ENCODE results near the gene ZBTB11.
"Not testable (repeated sequence)": the region's sequence is repeated elsewhere in the genome, so short reads cannot be mapped to it uniquely, and the experiment has no call there.

Gene ZBTB11

DNA sequence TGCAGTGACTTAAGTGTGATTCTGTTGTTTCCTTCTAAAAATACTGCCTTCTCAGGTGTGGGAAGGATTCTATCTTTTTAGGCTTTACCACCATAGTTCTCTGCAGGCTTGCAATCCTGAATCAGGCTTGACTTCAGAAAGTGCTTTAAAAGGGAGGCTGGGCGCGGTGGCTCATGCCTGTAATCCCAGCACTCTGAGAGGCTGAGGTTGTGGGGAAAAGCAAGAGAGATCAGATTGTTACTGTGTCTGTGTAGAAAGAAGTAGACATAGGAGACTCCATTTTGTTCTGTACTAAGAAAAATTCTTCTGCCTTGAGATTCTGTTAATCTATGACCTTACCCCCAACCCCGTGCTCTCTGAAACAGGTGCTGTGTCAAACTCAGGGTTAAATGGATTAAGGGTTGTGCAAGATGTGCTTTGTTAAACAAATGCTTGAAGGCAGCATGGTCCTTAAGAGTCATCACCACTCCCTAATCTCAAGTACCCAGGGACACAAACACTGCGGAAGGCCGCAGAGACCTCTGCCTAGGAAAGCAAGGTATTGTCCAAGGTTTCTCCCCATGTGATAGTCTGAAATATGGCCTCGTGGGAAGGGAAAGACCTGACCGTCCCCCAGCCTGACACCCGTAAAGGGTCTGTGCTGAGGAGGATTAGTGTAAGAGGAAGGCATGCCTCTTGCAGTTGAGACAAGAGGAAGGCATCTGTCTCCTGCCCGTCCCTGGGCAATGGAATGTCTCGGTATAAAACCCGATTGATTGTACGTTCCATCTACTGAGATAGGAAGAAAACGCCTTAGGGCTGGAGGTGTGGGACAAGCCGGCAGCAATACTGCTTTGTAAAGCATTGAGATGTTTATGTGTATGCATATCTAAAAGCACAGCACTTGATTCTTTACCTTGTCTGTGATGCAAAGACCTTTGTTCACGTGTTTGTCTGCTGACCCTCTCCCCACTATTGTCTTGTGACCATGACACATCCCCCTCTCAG lies 15.0 kb upstream of the ZBTB11 start:
- DNase-seq, result not testable (repeated sequence)

DNA sequence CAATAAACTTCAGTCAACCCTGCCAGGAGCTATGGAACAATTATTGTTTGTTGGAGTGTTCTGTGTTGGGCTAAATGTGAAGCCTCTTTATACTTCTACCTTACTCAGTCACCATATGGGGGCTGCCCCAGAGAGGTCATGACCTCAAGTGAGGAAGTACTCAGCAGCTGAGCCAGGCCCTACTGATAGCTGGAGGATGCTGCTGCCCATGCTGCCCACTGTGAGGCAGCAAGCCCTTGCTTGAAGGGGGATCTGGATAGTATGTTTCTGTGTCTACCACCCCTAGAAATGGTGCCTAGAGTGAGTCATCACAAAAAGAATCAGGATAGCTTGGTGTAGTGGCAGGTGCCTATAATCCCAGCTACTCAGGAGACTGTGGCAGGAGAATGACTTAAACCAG lies 14.0 kb upstream of the ZBTB11 start:
- no peak for DNase-seq

DNA sequence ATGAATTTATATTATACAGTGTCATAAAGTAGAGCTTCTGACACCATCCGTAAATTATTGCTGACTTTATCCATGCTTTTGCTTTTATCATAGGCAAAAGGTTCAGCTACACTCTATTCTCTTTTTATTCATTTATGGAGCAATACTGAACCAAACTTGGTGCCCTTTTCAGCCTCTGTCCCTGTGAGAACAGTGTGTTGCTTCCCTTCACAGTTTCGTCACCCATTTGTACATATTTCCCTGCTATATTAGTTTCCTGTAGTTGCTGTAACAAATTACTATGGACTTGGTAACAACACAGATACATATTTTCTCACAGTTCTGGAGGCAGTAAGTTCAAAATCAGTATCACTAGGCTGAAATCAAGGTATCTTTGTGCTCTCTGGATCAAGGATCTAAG lies 12.4 kb upstream of the ZBTB11 start:
- DNase-seq, result no peak

DNA sequence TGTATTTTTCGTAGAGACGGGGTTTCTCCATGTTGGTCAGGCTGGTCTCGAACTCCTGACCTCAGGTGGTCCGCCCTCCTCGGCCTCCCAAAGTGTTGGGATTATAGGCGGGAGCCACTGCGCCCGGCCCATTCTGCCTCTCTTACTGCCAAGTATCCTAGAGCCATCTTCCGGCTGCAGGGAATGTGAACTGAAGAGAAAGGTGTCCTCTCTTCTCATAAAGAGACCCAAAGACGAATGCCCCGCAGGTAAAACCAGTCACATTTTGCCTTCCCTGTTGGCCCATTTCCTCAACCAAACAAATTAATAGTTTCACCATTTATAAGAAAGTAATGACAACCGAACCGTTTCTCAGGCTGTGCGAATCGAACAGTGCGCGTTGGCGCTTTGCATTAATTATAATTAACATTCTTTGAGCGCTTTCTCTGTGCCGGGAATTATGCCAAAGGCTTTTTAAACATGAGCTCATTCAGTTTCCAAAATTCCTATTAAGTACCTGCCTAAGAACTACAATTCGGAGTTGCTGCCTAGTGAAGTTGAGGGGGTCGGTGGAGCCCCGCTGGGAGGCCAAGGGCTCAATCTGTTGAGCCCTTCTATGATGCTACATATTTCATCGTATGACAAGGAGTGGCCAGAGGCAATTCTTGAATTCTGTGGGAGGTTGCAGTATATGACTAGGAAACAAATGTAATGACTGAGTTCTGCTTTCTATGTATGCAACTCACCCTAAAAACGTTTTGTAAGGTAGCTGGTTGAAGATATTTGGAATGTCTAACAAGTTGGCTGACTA lies 10.4 kb upstream of the ZBTB11 start:
- no peak for DNase-seq

DNA sequence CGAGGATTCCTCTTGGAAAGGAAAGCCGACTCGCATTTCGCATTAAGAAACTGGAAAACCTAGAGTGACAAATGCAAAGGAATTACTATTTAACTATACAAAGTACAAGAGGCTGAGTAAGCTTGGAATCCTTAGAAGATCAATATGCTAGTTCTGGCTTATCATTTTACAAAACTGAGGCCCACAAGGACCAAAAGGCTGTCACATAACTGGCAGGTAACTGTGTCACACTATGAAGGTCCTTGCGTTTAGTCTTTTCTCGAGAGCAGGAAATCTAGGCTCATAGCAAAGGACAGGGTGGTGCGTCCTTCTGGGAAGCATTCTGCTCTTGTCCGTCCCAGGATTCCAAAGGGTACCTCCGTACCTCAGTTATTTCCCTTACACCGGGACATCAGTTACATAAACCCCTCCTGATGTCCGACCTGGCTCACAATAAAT lies 9.0 kb upstream of the ZBTB11 start:
- no peak for DNase-seq

DNA sequence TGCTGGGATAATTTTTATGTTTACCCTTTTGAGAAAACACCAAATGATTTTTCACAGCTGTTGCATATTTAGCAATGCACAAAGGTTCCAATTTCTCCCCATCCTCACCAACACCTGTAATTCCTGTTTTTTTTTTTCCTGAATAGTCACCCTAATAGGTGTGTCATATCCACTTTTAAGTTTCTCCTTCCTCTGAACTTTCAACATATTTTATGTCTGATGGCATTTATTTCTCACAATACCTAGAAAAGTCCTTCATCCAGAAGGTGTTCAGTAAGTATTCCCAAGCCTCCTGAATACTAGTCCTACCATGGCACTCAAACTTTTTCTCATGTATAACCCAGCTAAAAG lies 8.1 kb upstream of the ZBTB11 start:
- no peak for DNase-seq

DNA sequence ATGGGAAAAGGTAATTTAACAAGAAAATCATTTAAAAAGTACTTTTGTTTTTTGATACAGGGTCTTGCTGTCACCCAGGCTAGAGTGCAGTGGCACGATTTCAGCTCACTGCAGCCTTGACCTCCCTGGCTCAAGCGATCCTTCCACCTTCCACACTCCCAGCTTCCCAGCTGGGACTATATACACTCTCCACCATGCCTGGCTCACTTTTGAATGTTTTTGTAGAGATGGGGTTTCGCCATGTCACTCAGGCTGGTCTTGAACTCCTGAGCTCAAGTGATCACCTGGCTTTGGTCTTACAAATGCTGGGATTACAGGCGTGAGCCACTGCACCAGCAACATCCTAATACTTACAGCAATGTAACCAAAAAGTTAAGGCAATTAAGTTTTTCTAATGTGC lies 3.5 kb upstream of the ZBTB11 start:
- DNase-seq, result no peak

GRCh38 chr3:101678837-101679236 lies 1.9 kb upstream of the ZBTB11 start:
- DNase-seq, result not testable (repeated sequence)

DNA sequence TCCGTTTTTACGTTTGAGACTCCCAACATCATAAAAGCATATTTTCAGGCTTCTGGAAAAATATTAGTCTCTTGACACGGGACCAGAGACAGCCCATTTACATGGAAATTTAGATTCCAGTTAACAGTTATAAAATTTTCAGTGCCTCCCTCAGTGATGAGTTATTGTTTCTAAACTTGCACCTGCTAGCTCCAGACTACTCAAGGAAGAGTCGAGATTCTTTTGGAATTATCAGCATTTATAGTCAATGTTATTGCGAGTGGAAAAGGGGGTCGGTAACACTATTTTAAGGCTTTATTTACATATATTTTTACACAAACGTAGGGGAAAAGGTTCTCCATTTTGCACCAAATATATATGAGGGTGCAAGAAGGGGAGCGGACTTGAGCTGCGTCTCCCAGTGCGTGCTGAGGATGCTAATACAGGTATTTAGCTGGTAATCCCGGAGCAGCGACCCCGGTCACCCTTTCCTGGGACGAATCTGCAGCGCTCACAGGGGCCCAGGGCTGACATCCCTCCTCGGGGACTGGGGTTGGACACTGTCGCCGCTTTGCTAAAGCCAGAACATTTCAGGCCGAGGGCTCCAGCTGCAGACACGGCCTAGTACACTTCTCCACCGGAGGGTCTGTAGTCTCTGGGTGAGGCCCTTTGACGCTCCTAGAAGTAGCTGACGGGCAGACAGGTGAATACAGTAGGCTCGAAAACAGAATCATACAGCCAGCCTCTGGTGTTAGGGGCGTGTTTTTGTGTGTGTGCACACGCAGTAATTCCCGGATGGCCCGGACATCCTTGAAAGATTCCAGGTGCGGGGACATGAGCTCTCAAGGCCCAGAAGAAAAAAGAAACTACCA lies 729 bp upstream of the ZBTB11 start:
- DNase-seq, result no peak

- peak; percentile 96 for DNase-seq
Measured at GRCh38 chr3:101676216-101676764, 642 bp downstream of the ZBTB11 start.

- DNase-seq, result no peak
Measured at GRCh38 chr3:101675709-101676215, 1.2 kb downstream of the ZBTB11 start.

DNA sequence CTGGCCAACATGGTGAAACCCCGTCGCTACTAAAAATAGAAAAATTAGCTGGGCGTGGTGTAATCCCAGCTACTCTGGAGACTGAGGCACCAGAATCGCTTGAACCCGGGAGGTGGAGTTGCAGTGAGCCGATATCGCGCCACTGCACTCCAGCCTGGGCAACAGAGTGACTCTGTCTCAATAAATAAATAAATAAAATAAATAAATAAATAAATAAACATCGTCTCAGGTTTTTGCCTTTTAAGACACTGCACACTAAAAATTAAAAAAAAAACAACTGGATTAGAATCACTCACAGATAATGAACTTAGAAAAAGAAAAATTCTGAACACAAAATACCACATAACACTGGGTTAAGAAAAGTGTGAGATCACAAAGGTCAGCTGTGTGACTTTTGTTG lies 2.4 kb downstream of the ZBTB11 start:
- DNase-seq, result no peak

- no peak for DNase-seq
Measured at GRCh38 chr3:101673953-101674352, 3.0 kb downstream of the ZBTB11 start.

DNA sequence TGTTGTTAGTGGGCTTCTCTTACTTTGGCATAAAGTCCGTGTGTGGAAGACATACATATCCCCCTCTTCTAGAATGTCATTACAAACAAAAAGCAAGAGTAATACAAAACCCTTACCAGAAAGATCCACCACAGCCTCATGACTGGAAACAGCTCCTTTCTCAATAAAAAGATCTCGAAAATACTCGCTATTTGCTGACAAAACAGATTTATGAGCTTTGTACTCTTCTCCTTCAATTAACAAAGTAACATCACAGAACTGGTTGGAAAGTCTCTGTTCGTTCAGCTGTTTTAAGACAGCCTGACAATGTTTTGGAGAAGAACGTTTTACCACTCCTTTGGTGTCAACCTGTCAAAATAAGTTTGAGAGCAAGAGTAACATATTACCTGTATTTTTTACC lies 5.9 kb downstream of the ZBTB11 start:
- DNase-seq, result no peak

DNA sequence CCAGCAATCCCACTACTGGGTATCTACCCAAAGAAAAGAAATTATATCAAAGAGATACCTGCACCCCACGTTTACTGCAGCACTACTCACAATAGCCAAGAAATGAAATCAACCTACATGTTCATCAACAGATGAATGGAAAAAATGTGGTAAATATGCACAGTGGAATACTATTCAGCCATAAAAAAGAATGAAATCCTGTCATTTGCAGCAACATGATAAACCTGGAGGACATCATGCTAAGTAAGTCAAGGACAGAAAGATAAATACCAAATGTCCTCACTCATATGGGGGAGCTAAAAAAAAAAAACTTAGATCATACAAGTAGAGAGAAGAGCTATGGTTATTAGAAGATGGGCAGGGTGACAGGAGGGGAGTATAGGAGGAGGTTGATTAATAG lies 9.1 kb downstream of the ZBTB11 start:
- DNase-seq, result no peak

- no peak for DNase-seq
Measured at GRCh38 chr3:101667331-101667730, 9.6 kb downstream of the ZBTB11 start.

DNA sequence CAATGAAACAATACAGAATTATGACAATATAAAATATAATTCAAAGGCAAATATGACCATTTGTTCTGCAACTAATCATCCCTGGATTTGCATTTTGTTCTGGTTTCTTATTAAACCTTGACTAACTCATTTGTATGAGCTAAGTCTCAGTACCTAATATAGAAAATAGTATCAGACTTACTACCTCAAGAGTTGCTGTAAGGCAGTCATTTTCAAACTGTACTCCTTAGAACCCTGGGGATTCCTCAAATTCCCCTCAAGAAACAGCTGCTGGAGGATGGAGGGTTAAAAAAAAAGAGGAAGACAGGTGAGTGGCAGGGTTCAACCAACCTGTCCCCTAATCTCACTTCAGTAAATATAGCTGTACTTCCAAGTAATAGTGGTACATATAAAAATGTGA lies 11.1 kb downstream of the ZBTB11 start:
- DNase-seq, result no peak

GRCh38 chr3:101665357-101665756 lies 11.6 kb downstream of the ZBTB11 start:
- no peak for DNase-seq

DNA sequence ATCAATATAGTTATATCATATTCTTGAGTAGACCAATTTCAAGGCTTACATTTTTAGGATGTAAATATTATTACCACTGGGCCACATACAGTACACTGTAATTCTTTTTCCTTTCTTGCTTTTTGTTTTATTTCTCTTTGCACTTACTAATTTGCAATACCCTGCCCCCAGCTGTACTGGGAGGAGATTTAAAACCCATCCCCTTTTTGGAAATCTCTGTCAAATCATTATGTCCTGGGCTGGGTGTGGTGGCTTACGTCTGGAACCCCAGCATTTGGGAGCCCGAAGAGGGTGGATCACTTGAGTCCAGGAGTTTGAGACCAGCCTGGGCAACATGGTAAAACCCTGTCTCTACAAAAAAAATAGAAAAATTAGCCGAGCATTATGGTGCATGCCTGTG lies 16.2 kb downstream of the ZBTB11 start:
- DNase-seq, result no peak

GRCh38 chr3:101656651-101657050 lies 20.3 kb downstream of the ZBTB11 start:
- no peak for DNase-seq

GRCh38 chr3:101646726-101647125 lies 30.2 kb downstream of the ZBTB11 start:
- DNase-seq, result no peak

GRCh38 chr3:101643861-101644613 lies 32.9 kb downstream of the ZBTB11 start:
- DNase-seq, result no peak

Data from activated CD8-positive, alpha-beta memory T cell treated with anti-CD3 and anti-CD28 coated beads, Interleukin-2, amount 50 U/mL, for 48 hours (primary cell).